GM21515 (cell line): ENCODE data around the gene GRM7.
"Not testable (repeated sequence)": the region's sequence is repeated elsewhere in the genome, so short reads cannot be mapped to it uniquely, and the experiment has no call there.

Source experiments
- ATAC-seq: cut with Tn5 transposase; IDR thresholded peaks from one replicate; pipeline ENCODE4 v1.9.1; 2021; ENCODE audit not compliant: unreplicated experiment

Gene GRM7

GRCh38 chr3:6860954-6861624 lies at the start of gene GRM7:
Gene GRM7 (plus strand): TSS chr3:6861115.
- no peak for ATAC-seq

- no peak for ATAC-seq
These were observed 39.5 kb upstream of the GRM7 start for GRCh38 chr3:6821411-6821810.

- no peak for ATAC-seq
These were observed 35.4 kb upstream of the GRM7 start for GRCh38 chr3:6825524-6825923.

- ATAC-seq = no peak
These were observed 33.5 kb upstream of the GRM7 start for GRCh38 chr3:6827453-6827852.

- ATAC-seq = no peak
These were observed 16.2 kb upstream of the GRM7 start for GRCh38 chr3:6844723-6845122.

- no peak for ATAC-seq
These were observed 6.7 kb upstream of the GRM7 start for GRCh38 chr3:6854184-6854583.

GRCh38 chr3:6857510-6857909 lies 3.4 kb upstream of the GRM7 start:
- no peak for ATAC-seq

- ATAC-seq = no peak
These were observed 564 bp upstream of the GRM7 start for GRCh38 chr3:6860149-6860953.

GRCh38 chr3:6861625-6862000 lies 698 bp downstream of the GRM7 start:
- no peak for ATAC-seq

GRCh38 chr3:6862041-6862879 lies 1.3 kb downstream of the GRM7 start:
- no peak for ATAC-seq

- ATAC-seq = no peak
These were observed 1.9 kb downstream of the GRM7 start for GRCh38 chr3:6862880-6863195.

GRCh38 chr3:6867269-6867668 lies 6.4 kb downstream of the GRM7 start:
- no peak for ATAC-seq

GRCh38 chr3:6878731-6879130 lies 17.8 kb downstream of the GRM7 start:
- no peak for ATAC-seq

GRCh38 chr3:6912240-6912639 lies 51.3 kb downstream of the GRM7 start:
- no peak for ATAC-seq

- no peak for ATAC-seq
These were observed 55.0 kb downstream of the GRM7 start for GRCh38 chr3:6915898-6916297.

GRCh38 chr3:6921066-6921465 lies 60.2 kb downstream of the GRM7 start:
- no peak for ATAC-seq

GRCh38 chr3:6921876-6922275 lies 61.0 kb downstream of the GRM7 start:
- no peak for ATAC-seq

GRCh38 chr3:6928064-6928463 lies 67.1 kb downstream of the GRM7 start:
- no peak for ATAC-seq

- ATAC-seq = no peak
These were observed 69.0 kb downstream of the GRM7 start for GRCh38 chr3:6929918-6930317.

- not testable (repeated sequence) for ATAC-seq
These were observed 74.5 kb downstream of the GRM7 start for GRCh38 chr3:6935418-6935817.

- no peak for ATAC-seq
These were observed 75.1 kb downstream of the GRM7 start for GRCh38 chr3:6935970-6936369.

GRCh38 chr3:6962801-6963200 lies 101.9 kb downstream of the GRM7 start:
- ATAC-seq = no peak
